ENCODE measurements around the gene ORC4.

Gene ORC4

GRCh38 chr2:148020111-148021058 is at the start of gene ORC4:
Gene ORC4, minus strand, starts transcription at chr2:148020737. Its CDS starts 44,779 bp downstream, at chr2:147975958.
- peak; percentile 98 for DNase-seq

GRCh38 chr2:148067801-148068200 is 47.3 kb upstream of the ORC4 start:
- DNase-seq, result no peak

GRCh38 chr2:148065936-148066335 is 45.4 kb upstream of the ORC4 start:
- DNase-seq, result no peak

DNA sequence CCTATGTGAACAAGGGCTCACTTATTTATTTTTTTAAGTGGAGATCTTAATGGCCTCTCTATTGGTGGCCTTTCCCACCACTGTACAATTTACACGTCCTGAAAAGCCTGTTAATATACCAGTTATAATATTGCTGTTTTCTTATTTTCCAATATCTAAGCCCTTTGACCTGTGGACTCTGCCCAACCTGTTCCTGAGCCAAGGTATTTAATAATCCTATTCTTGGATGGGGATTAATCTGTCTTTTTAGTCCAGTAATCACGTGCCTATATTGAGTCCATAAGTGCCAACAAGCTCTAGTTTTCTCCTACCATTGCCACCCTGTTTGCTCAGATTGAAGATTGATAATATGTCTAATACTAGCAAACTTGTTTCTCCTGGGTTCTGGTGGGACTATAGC is 43.1 kb upstream of the ORC4 start:
- DNase-seq, result no peak

GRCh38 chr2:148058641-148059040 is 38.1 kb upstream of the ORC4 start:
- no peak for DNase-seq

GRCh38 chr2:148052687-148053086 is 32.1 kb upstream of the ORC4 start:
- DNase-seq, result no peak

DNA sequence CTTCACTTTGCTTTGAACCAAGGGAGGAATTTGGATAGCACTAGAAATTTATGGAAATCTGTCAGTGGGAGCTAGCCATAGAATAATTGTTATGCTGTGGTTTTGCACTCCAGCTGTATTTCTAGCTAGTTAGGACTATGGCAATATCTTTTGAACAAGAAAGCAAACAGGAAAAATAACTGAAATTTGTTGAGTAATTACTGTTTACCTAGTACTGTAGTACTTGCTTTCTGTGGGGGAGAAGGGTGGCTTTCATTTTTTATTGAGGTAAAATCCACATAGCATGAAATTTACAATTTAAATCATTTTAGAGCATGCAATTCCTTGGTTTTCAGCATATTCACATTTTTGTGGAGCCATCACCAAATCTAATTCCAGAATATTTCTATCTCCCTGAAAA is 28.7 kb upstream of the ORC4 start:
- DNase-seq, result no peak

GRCh38 chr2:148048475-148049221 is 28.1 kb upstream of the ORC4 start:
- no peak for DNase-seq

GRCh38 chr2:148046802-148047201 is 26.3 kb upstream of the ORC4 start:
- DNase-seq, result no peak

DNA sequence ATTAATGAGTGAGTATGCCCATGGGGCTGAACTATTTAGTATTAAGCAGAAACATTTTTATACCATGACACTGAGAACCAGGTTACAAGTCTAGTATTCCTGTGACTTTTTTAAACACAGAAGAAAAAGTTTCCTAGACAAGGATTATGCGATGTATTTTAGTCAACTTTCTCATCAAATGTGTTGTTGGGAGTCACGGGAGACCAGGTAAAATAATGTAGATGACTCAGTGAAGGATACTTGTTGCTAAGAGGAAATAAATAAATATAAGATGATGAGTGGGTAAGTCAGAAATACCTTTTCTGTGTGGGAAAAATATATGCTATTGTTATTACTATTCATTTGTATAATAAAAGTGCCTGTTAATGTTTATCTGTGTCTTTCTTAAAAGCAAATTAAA is 23.8 kb upstream of the ORC4 start:
- DNase-seq, result no peak

- DNase-seq, result no peak
Measured at GRCh38 chr2:148042219-148042618, 21.7 kb upstream of the ORC4 start.

- DNase-seq, result no peak
Measured at GRCh38 chr2:148039783-148040182, 19.2 kb upstream of the ORC4 start.

GRCh38 chr2:148032215-148032614 is 11.7 kb upstream of the ORC4 start:
- DNase-seq, result no peak

- DNase-seq, result no peak
Measured at GRCh38 chr2:148031152-148031551, 10.6 kb upstream of the ORC4 start.

- no peak for DNase-seq
Measured at GRCh38 chr2:148028781-148029180, 8.2 kb upstream of the ORC4 start.

GRCh38 chr2:148027822-148028221 is 7.3 kb upstream of the ORC4 start:
- no peak for DNase-seq

DNA sequence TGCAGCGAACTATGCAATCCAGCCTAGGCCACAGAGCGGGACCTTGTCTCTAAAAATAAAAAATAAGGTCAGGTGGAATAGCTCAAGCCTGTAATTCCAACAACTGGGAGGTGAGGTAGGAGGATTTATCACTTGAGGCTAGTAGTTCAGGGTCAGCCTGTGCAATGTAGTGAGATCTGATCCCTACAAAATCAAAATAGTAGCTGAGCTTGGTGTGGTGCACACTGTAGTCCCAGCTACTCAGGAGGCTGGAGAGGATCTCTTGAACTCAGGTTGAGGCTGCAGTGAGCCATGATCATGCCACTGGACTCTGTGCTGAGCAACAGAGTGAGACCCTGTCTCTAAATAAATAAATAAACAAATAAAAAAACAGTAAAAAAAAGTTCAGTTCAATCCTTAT is 6.0 kb upstream of the ORC4 start:
- no peak for DNase-seq

DNA sequence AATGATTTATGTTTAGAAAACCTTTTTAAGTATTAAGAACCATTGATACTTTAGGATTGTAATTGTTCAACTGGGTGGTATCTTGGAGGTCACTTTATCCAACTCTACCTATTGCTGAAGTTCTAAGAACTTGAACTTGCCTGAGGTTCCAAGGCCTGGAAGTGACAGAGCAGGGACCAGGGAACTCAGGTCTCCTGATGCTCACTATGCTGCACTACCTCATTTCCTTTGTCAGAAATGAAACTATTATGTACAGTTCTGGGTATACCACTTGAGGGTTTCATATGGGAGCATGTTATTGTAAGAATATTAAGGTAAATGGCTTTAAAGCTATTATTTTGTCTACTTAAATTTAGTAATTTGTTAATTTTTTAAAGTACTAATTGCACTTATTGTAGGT is 3.3 kb upstream of the ORC4 start:
- DNase-seq, result no peak

- no peak for DNase-seq
Measured at GRCh38 chr2:148022882-148023281, 2.3 kb upstream of the ORC4 start.

DNA sequence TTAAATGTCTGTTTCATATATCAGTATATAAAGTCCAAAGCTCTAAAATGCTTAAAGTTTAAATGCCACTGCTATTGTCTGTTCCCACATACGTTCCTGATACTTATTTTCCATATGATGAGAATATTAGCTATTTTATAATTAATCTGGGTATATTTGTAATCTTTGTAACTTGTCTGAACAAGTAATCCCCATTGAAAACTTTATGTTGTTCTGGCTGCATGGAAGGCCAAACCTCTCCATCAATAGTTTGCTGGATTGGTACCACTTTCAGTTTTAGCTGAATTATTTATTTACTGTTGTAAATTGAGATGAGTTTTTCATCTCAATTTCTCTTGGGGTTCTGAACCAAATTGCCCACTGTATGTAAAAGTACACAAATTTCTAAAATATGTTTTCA is 1.8 kb upstream of the ORC4 start:
- DNase-seq, result no peak

GRCh38 chr2:148021886-148022285 is 1.3 kb upstream of the ORC4 start:
- no peak for DNase-seq

- peak; percentile 65 for DNase-seq
Measured at GRCh38 chr2:148021059-148021861, 723 bp upstream of the ORC4 start, which contains the start of gene MBD5. Gene MBD5, plus strand, starts transcription at chr2:148021091.

GRCh38 chr2:148014616-148015015 is 5.9 kb downstream of the ORC4 start:
- no peak for DNase-seq
